ENCODE measurements around the gene ITPKC.

DNA sequence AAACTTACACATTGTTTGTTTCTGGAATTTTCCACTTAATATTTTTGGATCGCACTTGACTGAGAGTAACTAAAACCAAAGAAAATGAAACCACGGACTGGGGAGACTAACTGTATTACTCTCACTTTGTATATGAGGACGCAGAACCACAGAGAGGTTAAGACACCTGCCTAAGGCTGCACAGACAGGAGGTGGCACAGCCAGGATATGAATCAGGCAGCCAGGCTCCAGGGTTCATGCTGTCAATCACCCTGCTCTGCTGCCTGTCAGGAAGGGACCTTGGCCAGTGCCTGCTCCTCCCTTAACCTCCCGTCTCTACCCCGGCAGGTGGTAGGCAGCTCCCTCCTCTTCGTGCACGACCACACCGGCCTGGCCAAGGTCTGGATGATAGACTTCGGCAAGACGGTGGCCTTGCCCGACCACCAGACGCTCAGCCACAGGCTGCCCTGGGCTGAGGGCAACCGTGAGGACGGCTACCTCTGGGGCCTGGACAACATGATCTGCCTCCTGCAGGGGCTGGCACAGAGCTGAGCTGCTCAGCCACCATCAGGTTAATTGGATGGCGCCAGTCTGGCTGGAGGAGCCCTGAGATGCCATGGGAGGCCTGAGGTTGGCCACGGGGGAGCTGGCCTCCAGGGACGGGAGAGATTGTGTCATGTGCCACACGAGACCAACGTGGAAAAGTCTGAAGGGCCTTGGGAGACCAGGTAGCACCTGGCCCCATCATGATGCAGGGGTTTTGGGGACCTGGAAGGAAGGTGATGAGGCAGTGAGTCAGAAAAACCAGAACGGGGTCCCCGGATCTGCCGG, 22.3 kb downstream of the ITPKC start:
- TF ChIP-seq CTCF (IDR thresholded peaks at IDR 0.05), result no peak
- TF ChIP-seq POLR2AphosphoS5 (IDR thresholded peaks at IDR 0.05), result no peak
- TF ChIP-seq POLR2A (IDR thresholded peaks at IDR 0.05), result no peak
- TF ChIP-seq EP300 (IDR thresholded peaks at IDR 0.05), result no peak
